Neural cell (in vitro differentiated cells): Measurements from ENCODE around the gene METTL24.
"Not testable (repeated sequence)": the region's sequence is repeated elsewhere in the genome, so short reads cannot be mapped to it uniquely, and the experiment has no call there.

ENCODE experiments used
- CTCF ChIP-seq: fragments of 450-650 bp; IDR thresholded peaks from 2 replicates; pipeline ENCODE4 v1.5.1; 2014; ENCODE audit warnings: antibody characterized with exemption, mild to moderate bottlenecking, moderate library complexity; ENCODE audit not compliant: poor library complexity, severe bottlenecking
- EP300 ChIP-seq: fragments of 450-650 bp; conservative IDR thresholded peaks from 2 replicates; pipeline ENCODE4 v1.6.1; 2014; ENCODE audit warnings: antibody characterized with exemption, mild to moderate bottlenecking, moderate library complexity; ENCODE audit not compliant: poor library complexity, severe bottlenecking
- EZH2 ChIP-seq: fragments of 200-600, 300-800 bp; shearing (Covaris generic), sonication (generic); IDR thresholded peaks from 2 replicates; pipeline ENCODE4 v1.6.1; 2014; ENCODE audit warnings: antibody characterized with exemption, low read length, borderline replicate concordance, mild to moderate bottlenecking; ENCODE audit not compliant: insufficient read depth, poor library complexity, severe bottlenecking
- POLR2AphosphoS5 ChIP-seq: IDR thresholded peaks from 2 replicates; pipeline ENCODE4 v1.6.1; 2012
- RAD21 ChIP-seq: fragments of 450-650 bp; conservative IDR thresholded peaks from 2 replicates; pipeline ENCODE4 v1.6.1; 2014; ENCODE audit warnings: antibody characterized with exemption, mild to moderate bottlenecking, moderate library complexity
- SMC3 ChIP-seq: fragments of 450-650 bp; conservative IDR thresholded peaks from 2 replicates; pipeline ENCODE4 v1.6.1; 2014; ENCODE audit warnings: antibody characterized with exemption, mild to moderate bottlenecking, moderate library complexity; ENCODE audit not compliant: poor library complexity
- TAF1 ChIP-seq: IDR thresholded peaks from 2 replicates; pipeline ENCODE4 v1.6.1; 2012; ENCODE audit warnings: low read depth

GRCh38 chr6:110244621-110245020 is 113.5 kb downstream of the METTL24 start:
- not testable (repeated sequence) for TF ChIP-seq CTCF, RAD21, EP300, EZH2, SMC3, TAF1, POLR2AphosphoS5
